Heart left ventricle (tissue), 13 donors: ENCODE results near the gene SIGMAR1.

Experiments
- CTCF ChIP-seq, 12 donors: fragments of 200-600 bp; sonication (generic) in 4 of 12; IDR thresholded peaks; one replicate each; pipeline versions ENCODE4 v1.5.0 to v1.8.0; 2018 to 2022; ENCODE audit warnings: antibody characterized with exemption in 12 of 12, mild to moderate bottlenecking in 5 of 12
- POLR2A ChIP-seq, 2 donors: fragments of 450-650 bp; IDR thresholded peaks; one replicate each; pipeline ENCODE4 v1.6.1; 2017; ENCODE audit warnings: antibody characterized with exemption in 2 of 2, mild to moderate bottlenecking in 2 of 2, moderate library complexity in 2 of 2
- donor health status: ischemic (EF 13 %, LVEDD 7.1; RV severe dilation, severe dysfunction).
- donor health status: DM: no; HTN: yes; CAD: no.
- donor health status: DM: no; HTN: no; CAD: no.
- donor health status: ischemic (EF 25% LVEDD 6.9; RV normal size, moderate dysfunction).
- donor health status: ischemic (EF 25% LVEDD 5.7; RV mildly dilated, moderate dysfunction).
- donor health status: ischemic (EF 35%, LVEDD 5.7; RV mildly dilated, moderate dysfunction).
- donor health status: nonischemic (EF 11% LVEDD 7.7; RV severe dilation, severe dysfunction).
- donor health status: DM: yes; HTN: yes; CAD: no.
- donor health status: PGD.
- donor health status: ischemic (EF 29% LVEDD 5.4; RV normal size, mild dysfunction).
- donor health status: nonischemic (EF 23%, LVEDD 6.1; RV moderate dilation, normal function).

GRCh38 chr9:34606190-34606589, 31.4 kb downstream of the SIGMAR1 start:
- TF ChIP-seq CTCF (IDR thresholded peaks at IDR 0.05) (no peak), POLR2A (IDR thresholded peaks at IDR 0.05) (no peak)
